HepG2 (cell line): ENCODE results near the gene ZNF385B. TPM values are rescaled to one million over a fixed set of nuclear protein-coding genes. Genes with fewer than 3 reads are reported as not detected.

Experiments
- ATAC-seq: fragments of 200-7000 bp; cut with Tn5 transposase; 3 replicates; pipeline ENCODE4 v1.9.1; 2020; ENCODE audit warnings: mild to moderate bottlenecking, moderate library complexity
- BruUV-seq: library from RNA; stranded (reverse); fragments of 400-500 nt; replicated peaks from 2 replicates; lab custom pipeline; 2021; lab: Mats Ljungman, UMichigan
- CTCF ChIA-PET: fragments of 300-600 bp; formaldehyde crosslinking; extraction: SDS; loops from one replicate; lab custom pipeline; 2021; ENCODE audit warnings: low total read pairs, inconsistent platforms, low intra/inter-chr PET ratio; lab: Yijun Ruan, JAX
- POLR2A ChIA-PET: fragments of 350-600 bp; sonication (Branson Sonifier 250); formaldehyde crosslinking; loops from one replicate; lab custom pipeline; 2020; ENCODE audit warnings: antibody characterized with exemption, inconsistent platforms; lab: Yijun Ruan, JAX
- DNase-seq: peaks from one replicate; pipeline ENCODE4 v3.0.0-alpha.2; 2015; ENCODE audit warnings: low spot score
- FAIRE-seq: peaks from 3 replicates; lab custom pipeline; 2011; peaks lifted over from hg19 to GRCh38; lab: Jason Lieb, UNC
- H2AFZ ChIP-seq: one replicate; pipeline ENCODE4 v1.6.1; 2011; ENCODE audit warnings: low read length, inconsistent platforms
- H3K27ac ChIP-seq: fragments of 300-600 bp; 3 replicates; pipeline ENCODE4 v1.8.0; 2011; ENCODE audit warnings: mixed run types, mild to moderate bottlenecking, mixed read lengths, low read length, inconsistent platforms; ENCODE audit not compliant: insufficient read depth; ENCODE audit errors: extremely low read length
- H3K27me3 ChIP-seq, 2 experiments: fragments of 200-600 bp in 1 of 2; 2 replicates in 1 of 2; 3 replicates in 1 of 2; pipeline versions ENCODE4 v1.6.0 to v1.8.0; 2011; ENCODE audit warnings: low read length in 2 of 2, mild to moderate bottlenecking in 2 of 2, moderate library complexity in 2 of 2, inconsistent platforms in 1 of 2; ENCODE audit not compliant: insufficient read depth in 2 of 2, control insufficient read depth in 1 of 2
- H3K36me3 ChIP-seq, 2 experiments: fragments of 200-600 bp in 1 of 2; replicated peaks in 1 of 2; 2 replicates in 1 of 2; 3 replicates in 1 of 2; pipeline versions ENCODE4 v1.5.1 to v1.8.0; 2011; ENCODE audit warnings: low read length in 2 of 2, inconsistent platforms in 1 of 2; ENCODE audit not compliant: insufficient read depth in 2 of 2, control insufficient read depth in 1 of 2
- H3K4me1 ChIP-seq: 2 replicates; pipeline ENCODE4 v1.5.1; 2012; ENCODE audit warnings: low read length, inconsistent platforms; ENCODE audit not compliant: insufficient read depth
- H3K4me2 ChIP-seq: 2 replicates; pipeline ENCODE4 v1.6.0; 2011; ENCODE audit warnings: low read depth, low read length, inconsistent platforms
- H3K4me3 ChIP-seq, 3 experiments: fragments of 200-600 bp in 1 of 3; sonication (generic), shearing (Covaris generic) in 1 of 3; replicated peaks in 1 of 3; 2 replicates each; pipeline ENCODE4 v1.5.1; 2011 to 2016; ENCODE audit warnings: low read length in 3 of 3, inconsistent platforms in 2 of 3, low read depth in 2 of 3, mild to moderate bottlenecking in 2 of 3, control low read depth in 1 of 3, mixed read lengths in 1 of 3; ENCODE audit not compliant: insufficient read depth in 1 of 3
- H3K79me2 ChIP-seq: one replicate; pipeline ENCODE4 v1.6.1; 2011; ENCODE audit warnings: low read length, inconsistent platforms; ENCODE audit not compliant: insufficient read depth
- H3K9ac ChIP-seq: 2 replicates; pipeline ENCODE4 v1.6.0; 2011; ENCODE audit warnings: mild to moderate bottlenecking, low read depth, low read length, inconsistent platforms; ENCODE audit not compliant: insufficient read depth
- H3K9me3 ChIP-seq: 2 replicates; pipeline ENCODE4 v1.5.1; 2012; ENCODE audit warnings: mild to moderate bottlenecking, low read length
- H4K20me1 ChIP-seq: 2 replicates; pipeline ENCODE4 v1.6.0; 2011; ENCODE audit warnings: inconsistent platforms, mild to moderate bottlenecking, low read length, moderate library complexity; ENCODE audit not compliant: insufficient read depth
- ATF7 ChIP-seq, 2 experiments: fragments of 450-650 bp in 1 of 2; sonication (generic) in 1 of 2; formaldehyde crosslinking in 1 of 2; IDR thresholded peaks; 2 replicates each; pipeline versions ENCODE4 v1.4.0 to v1.6.1; 2016 to 2020; ENCODE audit warnings: antibody characterized with exemption in 1 of 2, mild to moderate bottlenecking in 1 of 2, missing genetic modification reagents in 1 of 2
- BORCS8-MEF2B ChIP-seq: sonication (generic); formaldehyde crosslinking; IDR thresholded peaks from 2 replicates; pipeline ENCODE4 v1.8.0; 2022; ENCODE audit warnings: mild to moderate bottlenecking, missing genetic modification reagents
- CBX2 ChIP-seq, 2 experiments: fragments of 200-600 bp in 1 of 2; sonication (generic); formaldehyde crosslinking in 1 of 2; IDR thresholded peaks; 2 replicates each; pipeline versions ENCODE4 v1.7.0 to v1.8.1; 2018 to 2022; ENCODE audit warnings: low read depth in 2 of 2, low read length in 1 of 2, mild to moderate bottlenecking in 1 of 2, missing genetic modification reagents in 1 of 2
- DRAP1 ChIP-seq: IDR thresholded peaks from 2 replicates; pipeline ENCODE4 v1.6.1; 2016; ENCODE audit warnings: missing genetic modification reagents, missing compliant biosample characterization
- FOXP4 ChIP-seq: sonication (generic); formaldehyde crosslinking; IDR thresholded peaks from 2 replicates; pipeline ENCODE4 v1.4.0; 2020; ENCODE audit warnings: missing genetic modification reagents
- HBP1 ChIP-seq: IDR thresholded peaks from 2 replicates; pipeline ENCODE4 v1.6.1; 2016; ENCODE audit warnings: low read depth, control low read depth
- NCOR1 ChIP-seq: fragments of 200-600 bp; sonication (generic); IDR thresholded peaks from 2 replicates; pipeline ENCODE4 v1.7.0; 2017; ENCODE audit warnings: antibody characterized with exemption, low read length, borderline replicate concordance
- POLR2AphosphoS5 ChIP-seq: IDR thresholded peaks from 2 replicates; pipeline ENCODE4 v1.6.1; 2012; ENCODE audit warnings: low read depth, low read length
- PTBP1 ChIP-seq: fragments of 200-400 bp; formaldehyde crosslinking; IDR thresholded peaks from 2 replicates; pipeline ENCODE4 v1.6.1; 2018; ENCODE audit warnings: low read length, low read depth; ENCODE audit not compliant: poor library complexity, severe bottlenecking
- WGBS: methylation state at CpG from one replicate; pipeline ENCODE4 v1.1.6; 2017; ENCODE audit warnings: low lambda C conversion rate; 5-methylcytosine and 5-hydroxymethylcytosine counted together
- in situ Hi-C: cut with HindIII; loops from 2 replicates; pipeline ENCODE4 v1.10.0; 2017; ENCODE audit warnings: low pct_unique_long_range_greater_than_20kb; ENCODE audit not compliant: extremely low pct_ligation_motif_present
- intact Hi-C: fragments of 100-400 bp; cut with micrococcal nuclease; formaldehyde crosslinking; loops from one replicate; pipeline ENCODE4 v1.10.0; 2022; ENCODE audit not compliant: unreplicated experiment
- polyA plus RNA-seq, 8 experiments: library from polyadenylated mRNA; depleted of rRNA in 3 of 8; stranded (reverse) in 7 of 8; unstranded in 1 of 8; fragments of >200 nt; fragmentation: Illumina TruSeq in 4 of 8; extraction: Trizol in 4 of 8; gene quantifications; 2 replicates each; pipeline versions ENCODE4 v1.2.1 to v1.2.3, GENCODE V29; 2011 to 2016; ENCODE audit warnings: low read depth in 4 of 8, missing spikeins in 1 of 8, mixed read lengths in 1 of 8; ENCODE audit not compliant: insufficient read depth in 1 of 8
- total RNA-seq, 5 experiments: library from RNA; depleted of rRNA; stranded (reverse); fragments of >200 nt; fragmentation: Illumina TruSeq; extraction: Trizol; gene quantifications; 2 replicates each; pipeline ENCODE4 v1.2.3, GENCODE V29; 2016; ENCODE audit warnings: low read depth in 1 of 5

Gene ZNF385B
- total and polyA plus RNA-seq, 2 of the 13 experiments (the other 11 are each of a cell fraction or from before 2014, with no cell fraction given) = 3.3 to 6.7 TPM

- peak; percentile 26; the same call in 2 of the 3 replicates for ATAC-seq
- BruUV-seq = no TSS peak
- H3K4me1 ChIP-seq = peaks cover 20% of the 10 kb centered on the region
- 0 out of 2 replicates have a peak, but pooled peaks have one; percentile 13 for TF ChIP-seq ATF7 (IDR thresholded peaks at IDR 0.05)
- TF ChIP-seq ATF7 (CRISPR knock-in tag; IDR thresholded peaks at IDR 0.05) = no peak
- TF ChIP-seq NCOR1 = no peak
- TF ChIP-seq DRAP1 (CRISPR knock-in tag) = no peak
- no peak overlapping the region for H3K27ac ChIP-seq
- H3K9ac ChIP-seq = peak overlapping the region; percentile 19; the same call in 1 of the 2 replicates
- H2AFZ ChIP-seq = peak overlapping the region; percentile 96
- CTCF ChIA-PET = no interaction called here
- peak overlapping the region; percentile 84 for H3K4me2 ChIP-seq
- no peak for FAIRE-seq
- intact Hi-C loops = no loop called here
- no peaks in the 10 kb centered on the region for H3K9me3 ChIP-seq
- WGBS = 47% methylated on average over 2 of the region's 2 CpGs
- no peaks in the 10 kb centered on the region for H3K79me2 ChIP-seq
- no peak overlapping the region; a peak in 1 of 6 replicates for H3K4me3 ChIP-seq
- no peaks in the 10 kb centered on the region for H3K36me3 ChIP-seq
- in situ Hi-C loops = loop anchor here (10.0 kb wide), 1 partner anchor 155 kb away; no protein-coding TSS in a partner anchor
- POLR2A ChIA-PET = no interaction called here
- no peak for DNase-seq
- no peaks in the 10 kb centered on the region for H4K20me1 ChIP-seq
- peaks cover 2 to 8% of the 10 kb centered on the region in 2 experiments; a peak in 2 of 5 replicates for H3K27me3 ChIP-seq
Observed at GRCh38 chr2:179429597-179429996, 431.8 kb downstream of the ZNF385B start.

GRCh38 chr2:179429060-179429471 is 432.3 kb downstream of the ZNF385B start:
- no TSS peak for BruUV-seq
- ChIA-PET CTCF (no interaction called here), POLR2A (no interaction called here)
- intact Hi-C loops = no loop called here
- H3K79me2 ChIP-seq = no peaks in the 10 kb centered on the region
- H4K20me1 ChIP-seq = no peaks in the 10 kb centered on the region
- FAIRE-seq (no peak), ATAC-seq (peak; percentile 73), DNase-seq (no peak)
- H3K4me3 ChIP-seq = peak overlapping the region in 2 of 3 experiments; percentile 52 to 60; a peak in 5 of 6 replicates
- no peak overlapping the region for H3K27ac ChIP-seq
- peak overlapping the region; percentile 96 for H2AFZ ChIP-seq
- H3K9ac ChIP-seq = peak overlapping the region; percentile 19; the same call in 1 of the 2 replicates
- H3K4me2 ChIP-seq = peak overlapping the region; percentile 84
- H3K27me3 ChIP-seq = peaks cover 2 to 8% of the 10 kb centered on the region in 2 experiments; a peak in 2 of 5 replicates
- in situ Hi-C loops = loop anchor here (10.0 kb wide), 1 partner anchor 156 kb away; no protein-coding TSS in a partner anchor
- peaks cover 20% of the 10 kb centered on the region for H3K4me1 ChIP-seq
- 4% methylated on average over 11 of the region's 11 CpGs for WGBS
- H3K36me3 ChIP-seq = no peaks in the 10 kb centered on the region
- no peaks in the 10 kb centered on the region for H3K9me3 ChIP-seq
- no peak for TF ChIP-seq FOXP4 (CRISPR knock-in tag)
- no peak for TF ChIP-seq PTBP1
- no peak for TF ChIP-seq HBP1 (CRISPR knock-in tag)
- TF ChIP-seq POLR2AphosphoS5 = no peak
- no peak for TF ChIP-seq BORCS8-MEF2B (CRISPR knock-in tag)
- TF ChIP-seq CBX2 (IDR thresholded peaks at IDR 0.05; ENCODE audit: low read depth, low read length) = no peak
- TF ChIP-seq CBX2 (CRISPR knock-in tag; IDR thresholded peaks at IDR 0.05; ENCODE audit: low read depth) = 0 out of 2 replicates have a peak, but pooled peaks have one; percentile 3
